ENCODE results near the gene RCOR1.

RCOR1 gene

DNA sequence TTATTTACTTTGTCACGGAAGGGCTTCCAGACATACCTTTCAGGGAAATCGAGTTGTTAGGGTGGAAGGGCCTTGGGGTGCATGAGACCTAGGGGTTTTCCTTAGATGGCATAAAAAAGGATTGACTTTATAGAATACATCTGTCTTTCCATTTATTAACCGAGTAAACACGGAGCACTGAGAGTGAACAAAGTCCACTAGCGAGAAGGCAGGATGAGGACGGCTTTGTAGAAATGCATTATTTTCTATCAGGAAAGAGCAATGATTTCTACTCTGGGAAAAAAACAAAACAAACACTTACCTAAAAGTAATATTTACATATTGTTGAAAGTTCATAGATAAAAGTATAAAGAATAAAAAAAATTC, 91.8 kb downstream of the RCOR1 start:
- Histone ChIP-seq H3K4me2 (ENCODE audit: low read length) (no peak overlapping the region), H3K9ac (ENCODE audit: low read length) (no peak overlapping the region), H3K36me3 (ENCODE audit: insufficient read depth, low read length) (no peaks in the 10 kb centered on the region), H3K27me3 (ENCODE audit: insufficient read depth, low read length) (no peaks in the 10 kb centered on the region), H2AFZ (ENCODE audit: low read length) (no peak overlapping the region), H4K20me1 (ENCODE audit: insufficient read depth, low read length) (no peaks in the 10 kb centered on the region), H3K9me3 (ENCODE audit: low read length) (no peaks in the 10 kb centered on the region), H3K4me1 (ENCODE audit: insufficient read depth, low read length, severe bottlenecking) (peaks cover 22% of the 10 kb centered on the region), H3K27ac (ENCODE audit: low read depth, low read length, poor library complexity, severe bottlenecking) (no peak overlapping the region), H3K79me2 (ENCODE audit: insufficient read depth, low read length) (0 out of 2 replicates have a peak, but pooled peaks cover 4% of the 10 kb centered on the region), H3F3A (ENCODE audit: insufficient read depth, low read length) (no peaks in the 10 kb centered on the region), H3K9me2 (ENCODE audit: low read depth, low read length) (no peaks in the 10 kb centered on the region), H3K4me3 (ENCODE audit: low read depth, low read length, poor library complexity, severe bottlenecking) (no peak overlapping the region)
- TF ChIP-seq, protein P1, sequence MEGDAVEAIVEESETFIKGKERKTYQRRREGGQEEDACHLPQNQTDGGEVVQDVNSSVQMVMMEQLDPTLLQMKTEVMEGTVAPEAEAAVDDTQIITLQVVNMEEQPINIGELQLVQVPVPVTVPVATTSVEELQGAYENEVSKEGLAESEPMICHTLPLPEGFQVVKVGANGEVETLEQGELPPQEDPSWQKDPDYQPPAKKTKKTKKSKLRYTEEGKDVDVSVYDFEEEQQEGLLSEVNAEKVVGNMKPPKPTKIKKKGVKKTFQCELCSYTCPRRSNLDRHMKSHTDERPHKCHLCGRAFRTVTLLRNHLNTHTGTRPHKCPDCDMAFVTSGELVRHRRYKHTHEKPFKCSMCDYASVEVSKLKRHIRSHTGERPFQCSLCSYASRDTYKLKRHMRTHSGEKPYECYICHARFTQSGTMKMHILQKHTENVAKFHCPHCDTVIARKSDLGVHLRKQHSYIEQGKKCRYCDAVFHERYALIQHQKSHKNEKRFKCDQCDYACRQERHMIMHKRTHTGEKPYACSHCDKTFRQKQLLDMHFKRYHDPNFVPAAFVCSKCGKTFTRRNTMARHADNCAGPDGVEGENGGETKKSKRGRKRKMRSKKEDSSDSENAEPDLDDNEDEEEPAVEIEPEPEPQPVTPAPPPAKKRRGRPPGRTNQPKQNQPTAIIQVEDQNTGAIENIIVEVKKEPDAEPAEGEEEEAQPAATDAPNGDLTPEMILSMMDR (IDR thresholded peaks at IDR 0.05; ENCODE audit: low read length): no peak
- TF ChIP-seq EZH2 (IDR thresholded peaks at IDR 0.05; ENCODE audit: borderline replicate concordance, low read length): no peak

DNA sequence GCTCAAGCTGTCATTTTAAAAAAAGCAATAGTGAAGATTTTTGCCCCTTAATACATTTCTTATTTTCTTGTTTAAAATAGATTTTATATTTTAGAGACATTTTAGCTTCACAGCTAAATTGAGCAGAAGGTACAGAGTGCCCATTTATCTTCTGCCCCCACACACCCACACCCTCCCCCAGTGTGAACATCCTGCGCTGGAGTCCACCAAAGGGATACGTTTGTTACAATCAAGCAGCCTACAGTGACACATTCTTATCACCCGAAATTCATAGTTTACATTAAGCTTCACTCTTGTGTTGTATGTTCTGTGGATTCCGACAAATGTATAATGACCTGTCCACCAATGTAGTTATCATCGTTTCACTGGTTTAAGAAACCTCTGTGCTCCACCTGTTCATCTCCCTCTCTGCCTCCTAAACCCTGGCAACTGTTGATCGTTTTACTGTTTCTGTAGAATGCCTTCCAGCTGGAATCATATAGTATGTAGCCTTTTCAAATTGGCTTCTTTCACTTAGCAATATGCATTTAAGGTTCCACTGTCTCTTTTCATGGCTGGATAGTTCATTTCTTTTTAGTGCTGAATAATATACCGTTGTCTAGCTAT, 93.8 kb downstream of the RCOR1 start:
- no peak overlapping the region for H2AFZ ChIP-seq (ENCODE audit: low read length)
- H3K4me3 ChIP-seq (ENCODE audit: low read depth, low read length, poor library complexity, severe bottlenecking): no peak overlapping the region
- H3K79me2 ChIP-seq (ENCODE audit: insufficient read depth, low read length): 0 out of 2 replicates have a peak, but pooled peaks cover 4% of the 10 kb centered on the region
- H3K27me3 ChIP-seq (ENCODE audit: insufficient read depth, low read length): no peaks in the 10 kb centered on the region
- H3K9ac ChIP-seq (ENCODE audit: low read length): no peak overlapping the region
- H3K4me2 ChIP-seq (ENCODE audit: low read length): no peak overlapping the region
- no peaks in the 10 kb centered on the region for H3K9me2 ChIP-seq (ENCODE audit: low read depth, low read length)
- H3K4me1 ChIP-seq (ENCODE audit: insufficient read depth, low read length, severe bottlenecking): peaks cover 30% of the 10 kb centered on the region
- no peaks in the 10 kb centered on the region for H3K36me3 ChIP-seq (ENCODE audit: insufficient read depth, low read length)
- no peaks in the 10 kb centered on the region for H3K9me3 ChIP-seq (ENCODE audit: low read length)
- H3K27ac ChIP-seq (ENCODE audit: low read depth, low read length, poor library complexity, severe bottlenecking): no peak overlapping the region
- no peak for TF ChIP-seq EZH2 (IDR thresholded peaks at IDR 0.05; ENCODE audit: borderline replicate concordance, low read length)
- H4K20me1 ChIP-seq (ENCODE audit: insufficient read depth, low read length): no peaks in the 10 kb centered on the region
- no peaks in the 10 kb centered on the region for H3F3A ChIP-seq (ENCODE audit: insufficient read depth, low read length)

DNA sequence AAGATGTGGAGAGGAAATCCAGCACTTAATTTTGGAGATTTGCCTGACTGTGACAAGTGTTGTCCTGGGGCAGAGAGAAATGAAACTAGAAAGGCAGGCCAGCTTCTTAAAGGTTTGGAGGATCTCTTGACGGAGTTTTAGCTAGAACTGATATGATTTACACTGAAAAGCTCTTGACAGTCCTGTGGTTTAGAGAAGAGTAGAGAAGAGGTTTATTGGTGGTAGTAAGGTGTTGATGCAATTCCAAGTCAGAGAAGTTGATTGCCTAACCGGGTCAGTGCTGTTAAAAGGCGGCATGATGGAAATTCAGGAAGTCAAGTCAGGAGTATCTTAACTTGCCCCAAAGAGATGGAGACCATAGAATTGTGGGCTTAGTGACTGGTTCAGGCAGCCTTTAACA, 95.8 kb downstream of the RCOR1 start:
- Histone ChIP-seq H3K9me2 (ENCODE audit: low read depth, low read length) (no peaks in the 10 kb centered on the region), H2AFZ (ENCODE audit: low read length) (no peak overlapping the region), H3K27ac (ENCODE audit: low read depth, low read length, poor library complexity, severe bottlenecking) (no peak overlapping the region), H3K79me2 (ENCODE audit: insufficient read depth, low read length) (0 out of 2 replicates have a peak, but pooled peaks cover 4% of the 10 kb centered on the region), H3K9me3 (ENCODE audit: low read length) (no peaks in the 10 kb centered on the region), H3K27me3 (ENCODE audit: insufficient read depth, low read length) (no peaks in the 10 kb centered on the region), H4K20me1 (ENCODE audit: insufficient read depth, low read length) (no peaks in the 10 kb centered on the region), H3K4me1 (ENCODE audit: insufficient read depth, low read length, severe bottlenecking) (peaks cover 43% of the 10 kb centered on the region), H3F3A (ENCODE audit: insufficient read depth, low read length) (no peaks in the 10 kb centered on the region), H3K4me2 (ENCODE audit: low read length) (no peak overlapping the region), H3K36me3 (ENCODE audit: insufficient read depth, low read length) (no peaks in the 10 kb centered on the region), H3K4me3 (ENCODE audit: low read depth, low read length, poor library complexity, severe bottlenecking) (no peak overlapping the region), H3K9ac (ENCODE audit: low read length) (no peak overlapping the region; the same call in 1 of the 2 replicates)
- TF ChIP-seq EZH2 (IDR thresholded peaks at IDR 0.05; ENCODE audit: borderline replicate concordance, low read length): no peak
- TF ChIP-seq, protein P1 (IDR thresholded peaks at IDR 0.05; ENCODE audit: low read length): no peak

Data from OCI-LY1 (cell line).